Vagina (tissue), 2 donors: ENCODE results near the gene SPX. TPM values are rescaled to one million over a fixed set of nuclear protein-coding genes. Genes with fewer than 3 reads are reported as not detected.

Experiments
- DNase-seq, 2 donors: peaks; one replicate each; pipeline ENCODE4 v3.0.0-alpha.2; 2017; ENCODE audit errors: extremely low spot score in 2 of 2
- H3K27ac ChIP-seq: fragments of 200-600 bp; sonication (generic); one replicate; pipeline ENCODE4 v1.5.1; 2019
- H3K27me3 ChIP-seq: fragments of 200-600 bp; sonication (generic); one replicate; pipeline ENCODE4 v1.5.1; 2019
- H3K36me3 ChIP-seq, 2 donors: fragments of 200-600 bp; sonication (generic); one replicate each; pipeline ENCODE4 v1.5.1; 2017 to 2019
- H3K4me1 ChIP-seq: fragments of 200-600 bp; sonication (generic); one replicate; pipeline ENCODE4 v1.5.1; 2019
- H3K4me3 ChIP-seq, 2 donors: fragments of 200-600 bp; sonication (generic); 1 replicate in 1 of 2; 2 replicates in 1 of 2; pipeline ENCODE4 v1.5.1; 2016 to 2019
- H3K9me3 ChIP-seq: fragments of 200-600 bp; sonication (generic); one replicate; pipeline ENCODE4 v1.5.1; 2019
- CTCF ChIP-seq, 3 experiments: fragments of 450-650 bp in 2 of 3; fragments of 200-600 bp in 1 of 3; sonication (generic) in 1 of 3; IDR thresholded peaks; one replicate each; pipeline ENCODE4 v1.5.1; 2017 to 2019; ENCODE audit warnings: antibody characterized with exemption in 3 of 3, mild to moderate bottlenecking in 2 of 3, moderate library complexity in 2 of 3
- POLR2A ChIP-seq, 2 donors: fragments of 450-650 bp; IDR thresholded peaks; one replicate each; pipeline ENCODE4 v1.6.1; 2017; ENCODE audit warnings: antibody characterized with exemption in 2 of 2, mild to moderate bottlenecking in 2 of 2, moderate library complexity in 2 of 2
- POLR2AphosphoS5 ChIP-seq, 2 donors: sonication (generic); formaldehyde crosslinking; IDR thresholded peaks; one replicate each; pipeline ENCODE4 v1.9.0; 2017; ENCODE audit warnings: antibody characterized with exemption in 2 of 2, mild to moderate bottlenecking in 2 of 2, low read depth in 1 of 2; ENCODE audit not compliant: insufficient read depth in 1 of 2
- intact Hi-C: fragments of 100-400 bp; cut with DNase I; formaldehyde crosslinking; loops from one replicate; pipeline ENCODE4 v1.15.1; 2023
- total RNA-seq: library from RNA; depleted of rRNA; stranded (reverse); fragments of >200 nt; gene quantifications from one replicate; pipeline ENCODE4 v1.2.3, GENCODE V29; 2016

SPX gene
- total RNA-seq, 1 donor from 2014 or later, result not detected

- intact Hi-C loops, result no loop called here
Measured at GRCh38 chr12:21552635-21553328, 26.7 kb downstream of the SPX start.

GRCh38 chr12:21553329-21553675 lies 27.2 kb downstream of the SPX start:
- Histone ChIP-seq H3K27ac (no peak overlapping the region), H3K4me3 (no peak overlapping the region), H3K36me3 (no peaks in the 10 kb centered on the region), H3K9me3 (no peaks in the 10 kb centered on the region), H3K4me1 (no peaks in the 10 kb centered on the region), H3K27me3 (no peaks in the 10 kb centered on the region)
- DNase-seq, result no peak
- intact Hi-C loops, result no loop called here
- TF ChIP-seq POLR2AphosphoS5 (IDR thresholded peaks at IDR 0.05; ENCODE audit: insufficient read depth in 1 of 2, low read depth in 1 of 2), result no peak
- no peak for TF ChIP-seq POLR2A (IDR thresholded peaks at IDR 0.05)
- TF ChIP-seq CTCF (IDR thresholded peaks at IDR 0.05), result no peak

More at GRCh38 chr12:21552635-21553328, 26.7 kb downstream of the SPX start:
- Histone ChIP-seq H3K9me3 (no peaks in the 10 kb centered on the region), H3K27me3 (no peaks in the 10 kb centered on the region), H3K4me1 (no peaks in the 10 kb centered on the region), H3K27ac (no peak overlapping the region), H3K36me3 (no peaks in the 10 kb centered on the region), H3K4me3 (no peak overlapping the region)
- TF ChIP-seq POLR2A (IDR thresholded peaks at IDR 0.05) (no peak), POLR2AphosphoS5 (IDR thresholded peaks at IDR 0.05; ENCODE audit: insufficient read depth in 1 of 2, low read depth in 1 of 2) (no peak)
- no peak for DNase-seq

DNA sequence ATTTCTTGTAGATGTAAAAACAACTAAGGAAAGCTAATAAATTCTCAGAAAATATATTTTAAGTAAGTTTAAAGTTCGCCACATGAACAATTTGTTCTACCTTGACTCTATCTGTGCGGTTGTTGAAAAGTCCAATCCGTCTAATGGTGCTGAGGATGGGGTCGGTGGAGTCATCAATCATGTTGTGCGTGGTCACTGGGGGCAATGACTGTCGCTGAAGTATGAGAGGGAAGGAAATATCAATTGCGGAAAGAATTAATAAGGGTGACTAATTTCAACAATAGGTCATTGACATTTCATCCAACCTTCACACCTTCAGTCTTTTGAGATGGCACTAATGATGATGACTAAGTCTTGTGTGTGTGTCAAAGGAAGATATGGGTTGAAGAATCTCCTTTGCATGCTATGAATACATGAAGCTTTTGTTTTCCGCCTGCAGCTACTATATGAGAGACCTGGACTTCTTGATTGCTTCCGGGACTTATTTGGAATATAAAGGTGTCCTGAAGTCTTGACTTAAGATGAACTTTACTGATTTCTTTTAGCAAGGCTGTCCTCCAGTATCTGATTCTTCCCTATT lies 32.1 kb downstream of the SPX start:
- Histone ChIP-seq H3K4me3 (no peak overlapping the region), H3K27ac (no peak overlapping the region), H3K36me3 (no peaks in the 10 kb centered on the region), H3K9me3 (no peaks in the 10 kb centered on the region), H3K27me3 (no peaks in the 10 kb centered on the region), H3K4me1 (no peaks in the 10 kb centered on the region)
- TF ChIP-seq CTCF (IDR thresholded peaks at IDR 0.05), result no peak
- no peak for TF ChIP-seq POLR2AphosphoS5 (IDR thresholded peaks at IDR 0.05; ENCODE audit: insufficient read depth in 1 of 2, low read depth in 1 of 2)
- no peak for TF ChIP-seq POLR2A (IDR thresholded peaks at IDR 0.05)
- intact Hi-C loops, result no loop called here
- DNase-seq, result no peak

GRCh38 chr12:21559855-21560569 lies 33.9 kb downstream of the SPX start:
- TF ChIP-seq POLR2A (IDR thresholded peaks at IDR 0.05) (no peak), CTCF (IDR thresholded peaks at IDR 0.05) (no peak), POLR2AphosphoS5 (IDR thresholded peaks at IDR 0.05; ENCODE audit: insufficient read depth in 1 of 2, low read depth in 1 of 2) (no peak)

GRCh38 chr12:21561158-21561557 lies 35.1 kb downstream of the SPX start:
- H3K27ac ChIP-seq, result no peak overlapping the region
- TF ChIP-seq POLR2A (IDR thresholded peaks at IDR 0.05) (no peak), POLR2AphosphoS5 (IDR thresholded peaks at IDR 0.05; ENCODE audit: insufficient read depth in 1 of 2, low read depth in 1 of 2) (no peak), CTCF (IDR thresholded peaks at IDR 0.05) (no peak)
- no peaks in the 10 kb centered on the region for H3K9me3 ChIP-seq
- DNase-seq, result no peak
- intact Hi-C loops, result no loop called here
- H3K4me1 ChIP-seq, result no peaks in the 10 kb centered on the region
- no peaks in the 10 kb centered on the region for H3K27me3 ChIP-seq
- H3K4me3 ChIP-seq, result no peak overlapping the region
- no peaks in the 10 kb centered on the region for H3K36me3 ChIP-seq

More at GRCh38 chr12:21559855-21560569, 33.9 kb downstream of the SPX start:
- no peaks in the 10 kb centered on the region for H3K27me3 ChIP-seq
- H3K4me1 ChIP-seq, result no peaks in the 10 kb centered on the region
- DNase-seq, result no peak
- intact Hi-C loops, result no loop called here
- H3K36me3 ChIP-seq, result no peaks in the 10 kb centered on the region
- H3K9me3 ChIP-seq, result no peaks in the 10 kb centered on the region
- H3K27ac ChIP-seq, result no peak overlapping the region
- H3K4me3 ChIP-seq, result no peak overlapping the region
